Stimulated activated naive CD8-positive, alpha-beta T cell treated with anti-CD3 and anti-CD28 coated beads, Interleukin-15, amount 100 ng/mL, for 72 hours (primary cell): Measurements from ENCODE around the gene PIGQ.

Experiments
- ATAC-seq: fragments of 150-1000 bp; cut with Tn5 transposase; 2 replicates; pipeline ENCODE4 v1.10.0; 2021; ENCODE audit warnings: mild to moderate bottlenecking, moderate library complexity
- DNase-seq, 2 donors: peaks; one replicate each; pipeline ENCODE4 v3.0.0; 2021 to 2022
- H3K27ac Mint-ChIP-seq, 2 donors: one replicate each; pipeline ENCODE4 v1.8.0; 2022; ENCODE audit warnings: mild to moderate bottlenecking in 2 of 2, mixed read lengths in 2 of 2, moderate library complexity in 2 of 2
- H3K27me3 Mint-ChIP-seq: one replicate; pipeline ENCODE4 v1.8.0; 2022; ENCODE audit warnings: mixed read lengths
- H3K4me1 Mint-ChIP-seq: one replicate; pipeline ENCODE4 v1.8.0; 2022; ENCODE audit warnings: mild to moderate bottlenecking, mixed read lengths
- H3K4me3 Mint-ChIP-seq, 2 donors: one replicate each; pipeline ENCODE4 v1.8.0; 2022; ENCODE audit warnings: mild to moderate bottlenecking in 2 of 2, mixed read lengths in 2 of 2, moderate library complexity in 1 of 2
- H3K9me3 Mint-ChIP-seq, 2 donors: one replicate each; pipeline ENCODE4 v1.8.0; 2022; ENCODE audit warnings: mixed read lengths in 2 of 2

Gene PIGQ

DNA sequence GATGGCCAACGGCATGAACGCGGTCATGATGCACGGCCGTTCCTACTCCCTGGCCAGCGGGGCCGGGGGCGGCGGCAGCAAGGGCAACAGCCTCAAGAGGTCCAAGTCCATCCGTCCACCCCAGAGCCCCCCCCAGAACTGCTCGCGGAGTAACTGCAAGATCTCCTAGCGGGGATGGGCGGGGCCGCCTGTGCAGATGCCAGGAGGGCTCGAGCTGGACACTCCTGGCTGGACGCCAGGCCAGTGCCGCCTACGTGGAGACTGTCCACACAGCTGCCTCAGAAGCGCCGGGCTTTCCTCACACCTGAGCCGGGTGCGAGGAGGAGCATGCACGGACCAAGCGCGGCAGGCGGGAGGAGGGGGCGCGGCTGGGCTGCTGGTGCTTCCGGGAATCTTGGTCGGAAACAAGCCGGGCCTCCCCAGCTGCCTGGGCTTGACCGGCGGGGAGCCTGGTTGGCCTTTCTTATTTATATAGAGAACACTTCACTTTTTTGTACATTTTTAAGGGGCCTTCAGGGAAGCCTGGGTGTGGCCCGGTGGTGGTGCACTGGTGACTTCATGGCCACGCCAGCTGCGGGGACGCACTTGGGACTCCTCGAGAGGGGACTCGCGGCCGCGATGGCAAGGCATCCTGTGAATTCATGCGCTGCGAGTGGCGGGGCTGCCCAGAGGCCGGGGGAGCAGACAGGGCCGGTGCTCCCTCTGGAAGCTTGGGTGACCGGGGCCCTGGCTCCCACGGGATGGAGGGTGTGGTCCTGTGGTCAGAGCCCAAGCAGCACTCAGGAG lies 57.9 kb downstream of the PIGQ start:
- H3K27me3 Mint-ChIP-seq: no peaks in the 10 kb centered on the region
- DNase-seq (no peak), ATAC-seq (no peak)
- H3K4me3 Mint-ChIP-seq: no peak overlapping the region
- no peaks in the 10 kb centered on the region for H3K4me1 Mint-ChIP-seq
- peak overlapping the region in 1 of 2 donors; percentile 80 for H3K27ac Mint-ChIP-seq
- no peaks in the 10 kb centered on the region for H3K9me3 Mint-ChIP-seq

DNA sequence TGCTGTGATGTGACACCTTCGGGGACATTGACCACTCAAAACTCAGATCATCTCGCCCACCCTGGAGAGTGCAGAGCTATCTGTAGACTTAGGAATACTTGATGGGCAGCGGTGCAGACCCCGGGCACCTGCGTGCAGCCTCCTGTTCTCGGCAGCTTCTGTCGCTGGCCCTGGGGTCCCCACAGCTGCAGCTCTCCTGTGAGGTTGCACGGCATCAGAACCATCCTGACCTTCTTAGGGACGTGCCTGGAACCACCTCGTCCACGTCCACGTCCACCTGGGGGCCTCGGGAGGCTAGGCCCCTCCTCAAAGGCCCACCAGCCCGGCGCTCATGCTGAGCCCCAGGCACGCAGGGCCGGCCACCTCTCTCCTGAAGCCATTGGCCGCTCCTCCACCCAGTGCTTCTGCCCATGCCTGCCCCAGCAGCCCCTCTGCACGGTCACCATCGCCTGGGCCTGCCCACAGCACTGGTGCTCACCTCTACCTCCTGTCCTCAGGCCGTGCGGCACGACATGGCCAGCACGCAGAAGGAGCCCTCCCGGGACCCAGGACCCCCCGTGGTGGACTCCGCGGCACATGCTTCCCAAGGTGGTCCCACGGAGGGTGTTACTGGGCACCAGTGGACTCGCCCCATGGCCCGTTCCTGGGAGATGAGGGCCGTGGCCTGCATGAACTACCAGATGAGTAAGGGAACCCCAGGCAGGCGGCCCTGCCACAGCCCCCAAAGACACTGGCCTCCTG lies 58.7 kb downstream of the PIGQ start:
- DNase-seq: no peak
- H3K4me3 Mint-ChIP-seq: no peak overlapping the region
- no peak for ATAC-seq
- H3K4me1 Mint-ChIP-seq: no peaks in the 10 kb centered on the region
- H3K27me3 Mint-ChIP-seq: no peaks in the 10 kb centered on the region
- H3K9me3 Mint-ChIP-seq: no peaks in the 10 kb centered on the region
- H3K27ac Mint-ChIP-seq: peak overlapping the region in 1 of 2 donors; percentile 27

DNA sequence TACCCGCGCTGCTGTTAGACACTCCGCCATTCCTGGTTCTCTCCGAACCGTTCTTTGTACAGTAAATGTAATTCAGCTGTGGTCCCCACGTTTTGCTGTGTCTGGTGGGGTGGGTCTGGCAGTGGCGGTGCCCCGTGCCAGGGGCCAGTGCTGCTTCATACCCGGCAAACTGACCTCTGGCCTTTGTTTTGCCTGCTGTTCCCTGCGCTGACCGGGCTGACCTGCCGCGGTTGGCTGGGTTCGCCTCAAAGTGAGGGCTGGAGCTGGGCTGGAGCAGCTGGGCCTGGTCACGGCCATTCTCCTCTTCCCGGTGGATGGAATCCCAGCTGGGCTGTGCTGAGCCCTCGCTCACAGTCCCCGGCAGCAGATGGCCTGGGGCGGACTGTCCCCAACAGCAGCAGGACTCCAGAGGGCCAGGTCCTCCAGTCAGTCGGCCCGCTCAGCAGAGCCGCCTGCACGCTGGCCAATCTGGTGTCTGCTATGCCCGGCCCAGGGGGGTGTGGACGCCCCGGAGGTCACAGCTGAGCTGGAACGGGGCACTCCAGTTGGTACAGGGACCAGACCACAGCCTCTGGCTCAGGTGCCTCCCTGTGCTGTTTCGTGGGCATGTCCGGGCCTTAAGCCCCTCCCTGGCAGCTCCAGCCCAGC lies 59.5 kb downstream of the PIGQ start:
- no peak for DNase-seq
- Mint-ChIP-seq H3K9me3 (no peaks in the 10 kb centered on the region), H3K4me3 (no peak overlapping the region), H3K27me3 (no peaks in the 10 kb centered on the region), H3K27ac (no peak overlapping the region), H3K4me1 (peaks cover 3% of the 10 kb centered on the region)
- ATAC-seq: no peak

DNA sequence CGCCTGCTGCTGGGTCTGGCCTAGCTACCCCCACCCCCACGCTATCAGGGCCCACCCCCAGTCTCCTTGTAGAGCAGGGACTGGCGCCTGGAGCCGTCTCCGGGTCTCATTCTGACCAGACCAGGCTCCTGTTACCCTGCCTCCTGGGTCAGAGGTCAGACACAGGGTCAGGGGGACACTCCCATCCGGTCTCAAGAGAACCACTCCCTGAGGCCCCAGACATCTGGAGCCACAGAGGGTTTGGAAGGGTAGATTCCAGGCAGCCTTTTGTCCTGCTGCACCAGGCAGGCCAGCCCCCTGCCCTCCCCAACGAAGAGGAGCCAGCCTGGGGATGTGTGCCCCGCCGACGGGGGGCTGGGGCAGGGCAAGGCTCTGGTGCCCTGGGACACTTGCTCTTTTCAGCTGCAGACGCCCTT lies 60.1 kb downstream of the PIGQ start:
- no peak for DNase-seq
- H3K27ac Mint-ChIP-seq: no peak overlapping the region
- no peaks in the 10 kb centered on the region for H3K9me3 Mint-ChIP-seq
- no peak overlapping the region for H3K4me3 Mint-ChIP-seq
- H3K4me1 Mint-ChIP-seq: peaks cover 8% of the 10 kb centered on the region
- no peaks in the 10 kb centered on the region for H3K27me3 Mint-ChIP-seq
- no peak for ATAC-seq

DNA sequence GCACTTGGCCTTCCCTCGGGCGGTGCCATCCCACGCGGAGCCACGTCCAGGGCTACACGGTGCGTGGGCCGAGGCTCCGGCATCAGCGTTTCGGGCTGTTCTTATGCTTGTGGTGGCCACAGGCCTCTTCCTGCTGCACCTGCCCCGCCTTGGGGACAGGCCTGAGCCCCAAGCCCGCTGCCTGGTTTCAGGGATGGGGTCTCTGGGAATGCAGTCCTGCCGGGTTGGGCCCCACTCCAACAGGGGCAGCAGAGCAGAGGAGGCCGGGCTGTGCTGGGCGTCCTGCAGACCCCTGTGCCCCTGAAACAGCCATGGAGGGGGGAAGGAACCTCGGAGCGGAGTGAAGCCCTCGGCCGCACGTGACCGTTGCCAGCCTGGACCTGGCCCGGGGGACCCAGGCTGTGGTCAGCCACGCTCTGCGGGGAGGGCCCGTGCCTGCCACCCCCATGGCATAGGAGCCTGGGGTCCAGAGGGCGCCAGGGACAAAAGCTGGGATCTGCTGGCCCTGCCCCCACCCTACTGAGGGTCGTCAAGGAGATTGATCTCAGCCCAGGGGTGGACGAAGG lies 60.6 kb downstream of the PIGQ start:
- no peak overlapping the region for H3K4me3 Mint-ChIP-seq
- no peak for ATAC-seq
- H3K4me1 Mint-ChIP-seq: peaks cover 12% of the 10 kb centered on the region
- H3K9me3 Mint-ChIP-seq: no peaks in the 10 kb centered on the region
- no peaks in the 10 kb centered on the region for H3K27me3 Mint-ChIP-seq
- H3K27ac Mint-ChIP-seq: no peak overlapping the region
- DNase-seq: no peak

DNA sequence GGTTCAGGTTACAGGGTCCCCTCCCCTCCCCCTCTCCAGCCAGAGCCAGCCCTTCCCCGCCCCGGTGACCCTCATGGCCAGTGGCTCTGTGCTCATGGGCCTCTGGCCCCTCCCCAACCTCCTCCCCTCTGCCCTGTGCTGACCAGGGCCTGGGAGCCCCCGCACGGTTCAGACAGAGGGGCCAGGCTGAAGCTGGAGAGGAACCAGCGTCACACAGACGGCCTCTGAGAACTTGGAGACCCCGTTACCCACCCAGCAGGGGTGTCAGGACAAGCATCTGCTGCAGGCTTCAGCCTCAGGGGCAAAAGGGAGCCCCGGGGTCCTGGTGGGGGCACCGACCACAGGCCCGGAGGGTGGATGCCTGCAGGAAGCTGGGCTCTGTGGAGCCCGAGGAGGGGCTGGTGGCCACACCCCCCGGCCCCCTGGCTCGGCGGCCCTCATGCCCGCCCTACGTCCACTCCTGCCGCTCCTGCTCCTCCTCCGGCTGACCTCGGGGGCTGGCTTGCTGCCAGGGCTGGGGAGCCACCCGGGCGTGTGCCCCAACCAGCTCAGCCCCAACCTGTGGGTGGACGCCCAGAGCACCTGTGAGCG lies 61.1 kb downstream of the PIGQ start, which contains the start of gene WFIKKN1:
WFIKKN1 (plus strand) TSS at position 171 of the 591 bp plus-strand sequence; CDS start at position 440, 269 bp downstream.
- Mint-ChIP-seq H3K9me3 (no peaks in the 10 kb centered on the region), H3K27me3 (no peaks in the 10 kb centered on the region), H3K27ac (no peak within 1 kb of the TSS), H3K4me1 (peaks cover 12% of the 10 kb centered on the region), H3K4me3 (no peak within 1 kb of the TSS)
- DNase-seq: no peak
- peak; percentile 4 for ATAC-seq

DNA sequence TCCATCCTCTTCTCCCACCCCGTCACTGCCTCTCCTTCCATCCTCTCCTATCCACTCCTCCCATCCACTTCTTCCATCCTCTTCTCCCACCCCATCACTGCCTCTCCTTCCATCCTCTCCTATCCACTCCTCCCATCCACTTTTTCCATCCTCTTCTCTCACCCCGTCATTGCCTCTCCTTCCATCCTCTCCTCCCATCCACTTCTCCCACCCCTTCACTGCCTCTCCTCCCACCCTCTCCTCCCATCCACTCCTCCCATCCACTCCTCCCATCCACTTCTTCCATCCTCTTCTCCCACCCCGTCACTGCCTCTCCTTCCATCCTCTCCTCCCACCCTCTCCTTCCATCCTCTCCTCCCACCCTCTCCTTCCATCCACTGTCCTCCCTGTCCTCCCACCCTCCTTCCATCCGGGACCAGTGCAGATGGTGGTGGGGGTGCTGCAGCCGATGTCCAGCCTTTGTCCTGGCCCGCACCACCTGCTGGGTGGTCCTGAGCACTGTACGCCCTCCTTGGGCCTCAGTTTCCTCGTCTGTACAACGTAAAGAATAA lies 62.1 kb downstream of the PIGQ start:
- ATAC-seq (no peak), DNase-seq (no peak)
- Mint-ChIP-seq H3K4me3 (no peak overlapping the region), H3K27ac (no peak overlapping the region), H3K9me3 (no peaks in the 10 kb centered on the region), H3K4me1 (peaks cover 20% of the 10 kb centered on the region), H3K27me3 (peaks cover 6% of the 10 kb centered on the region)

DNA sequence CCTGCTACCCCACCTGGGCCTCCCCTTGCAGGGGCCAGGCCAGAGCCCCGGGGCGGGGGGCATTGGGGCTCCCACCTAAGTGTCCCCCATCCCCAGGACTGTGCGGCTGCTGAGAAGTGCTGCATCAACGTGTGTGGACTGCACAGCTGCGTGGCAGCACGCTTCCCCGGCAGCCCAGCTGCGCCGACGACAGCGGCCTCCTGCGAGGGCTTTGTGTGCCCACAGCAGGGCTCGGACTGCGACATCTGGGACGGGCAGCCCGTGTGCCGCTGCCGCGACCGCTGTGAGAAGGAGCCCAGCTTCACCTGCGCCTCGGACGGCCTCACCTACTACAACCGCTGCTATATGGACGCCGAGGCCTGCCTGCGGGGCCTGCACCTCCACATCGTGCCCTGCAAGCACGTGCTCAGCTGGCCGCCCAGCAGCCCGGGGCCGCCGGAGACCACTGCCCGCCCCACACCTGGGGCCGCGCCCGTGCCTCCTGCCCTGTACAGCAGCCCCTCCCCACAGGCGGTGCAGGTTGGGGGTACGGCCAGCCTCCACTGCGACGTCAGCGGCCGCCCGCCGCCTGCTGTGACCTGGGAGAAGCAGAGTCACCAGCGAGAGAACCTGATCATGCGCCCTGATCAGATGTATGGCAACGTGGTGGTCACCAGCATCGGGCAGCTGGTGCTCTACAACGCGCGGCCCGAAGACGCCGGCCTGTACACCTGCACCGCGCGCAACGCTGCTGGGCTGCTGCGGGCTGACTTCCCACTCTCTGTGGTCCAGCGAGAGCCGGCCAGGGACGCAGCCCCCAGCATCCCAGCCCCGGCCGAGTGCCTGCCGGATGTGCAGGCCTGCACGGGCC lies 62.9 kb downstream of the PIGQ start:
- Mint-ChIP-seq H3K4me1 (peaks cover 25% of the 10 kb centered on the region), H3K27me3 (peaks cover 7% of the 10 kb centered on the region), H3K9me3 (no peaks in the 10 kb centered on the region), H3K27ac (no peak overlapping the region), H3K4me3 (no peak overlapping the region)
- DNase-seq: no peak
- no peak for ATAC-seq

DNA sequence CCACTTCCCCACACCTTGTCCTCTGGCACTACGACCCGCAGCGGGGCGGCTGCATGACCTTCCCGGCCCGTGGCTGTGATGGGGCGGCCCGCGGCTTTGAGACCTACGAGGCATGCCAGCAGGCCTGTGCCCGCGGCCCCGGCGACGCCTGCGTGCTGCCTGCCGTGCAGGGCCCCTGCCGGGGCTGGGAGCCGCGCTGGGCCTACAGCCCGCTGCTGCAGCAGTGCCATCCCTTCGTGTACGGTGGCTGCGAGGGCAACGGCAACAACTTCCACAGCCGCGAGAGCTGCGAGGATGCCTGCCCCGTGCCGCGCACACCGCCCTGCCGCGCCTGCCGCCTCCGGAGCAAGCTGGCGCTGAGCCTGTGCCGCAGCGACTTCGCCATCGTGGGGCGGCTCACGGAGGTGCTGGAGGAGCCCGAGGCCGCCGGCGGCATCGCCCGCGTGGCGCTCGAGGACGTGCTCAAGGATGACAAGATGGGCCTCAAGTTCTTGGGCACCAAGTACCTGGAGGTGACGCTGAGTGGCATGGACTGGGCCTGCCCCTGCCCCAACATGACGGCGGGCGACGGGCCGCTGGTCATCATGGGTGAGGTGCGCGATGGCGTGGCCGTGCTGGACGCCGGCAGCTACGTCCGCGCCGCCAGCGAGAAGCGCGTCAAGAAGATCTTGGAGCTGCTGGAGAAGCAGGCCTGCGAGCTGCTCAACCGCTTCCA lies 63.7 kb downstream of the PIGQ start:
- Mint-ChIP-seq H3K27me3 (peaks cover 7% of the 10 kb centered on the region), H3K27ac (no peak overlapping the region), H3K4me3 (no peak overlapping the region), H3K4me1 (peaks cover 29% of the 10 kb centered on the region), H3K9me3 (no peaks in the 10 kb centered on the region)
- ATAC-seq (no peak), DNase-seq (no peak)
